ENCODE results near the gene KIF21B.

KIF21B gene

GRCh38 chr1:200974711-200975110, 48.8 kb downstream of the KIF21B start:
- Mint-ChIP-seq H3K36me3 (ENCODE audit: insufficient read depth) (peaks cover 65% of the 10 kb centered on the region), H3K4me1 (ENCODE audit: low read depth in 2 of 2) (peaks cover 10 to 15% of the 10 kb centered on the region in 2 donors), H3K9me3 (no peaks in the 10 kb centered on the region), H3K4me3 (no peak overlapping the region), H3K27ac (peak overlapping the region in 1 of 2 donors; percentile 71), H3K27me3 (no peaks in the 10 kb centered on the region)
- DNase-seq, result no peak
- no peak for ATAC-seq (replicated peaks)

- H3K4me1 Mint-ChIP-seq (ENCODE audit: low read depth in 2 of 2), result peaks cover 13 to 15% of the 10 kb centered on the region in 2 donors
- H3K9me3 Mint-ChIP-seq, result no peaks in the 10 kb centered on the region
- H3K36me3 Mint-ChIP-seq (ENCODE audit: insufficient read depth), result peaks cover 64% of the 10 kb centered on the region
- H3K27ac Mint-ChIP-seq, result peak overlapping the region in 1 of 2 donors; percentile 73
- H3K4me3 Mint-ChIP-seq, result no peak overlapping the region
- DNase-seq, result no peak
- no peaks in the 10 kb centered on the region for H3K27me3 Mint-ChIP-seq
- no peak for ATAC-seq (replicated peaks)
Measured at GRCh38 chr1:200973937-200974657, 49.4 kb downstream of the KIF21B start.

- H3K4me3 Mint-ChIP-seq, result no peak overlapping the region
- peaks cover 13 to 15% of the 10 kb centered on the region in 2 donors for H3K4me1 Mint-ChIP-seq (ENCODE audit: low read depth in 2 of 2)
- peak overlapping the region in 1 of 2 donors; percentile 73 for H3K27ac Mint-ChIP-seq
- no peaks in the 10 kb centered on the region for H3K27me3 Mint-ChIP-seq
- no peak for DNase-seq
- peaks cover 54% of the 10 kb centered on the region for H3K36me3 Mint-ChIP-seq (ENCODE audit: insufficient read depth)
- no peak for ATAC-seq (replicated peaks)
- H3K9me3 Mint-ChIP-seq, result no peaks in the 10 kb centered on the region
Measured at GRCh38 chr1:200972985-200973742, 50.4 kb downstream of the KIF21B start.

- peaks cover 44% of the 10 kb centered on the region for H3K36me3 Mint-ChIP-seq (ENCODE audit: insufficient read depth)
- H3K27ac Mint-ChIP-seq, result peak overlapping the region; percentile 46 to 65
Measured at GRCh38 chr1:200971955-200972711, 51.4 kb downstream of the KIF21B start.

GRCh38 chr1:200971428-200971903, 52.0 kb downstream of the KIF21B start:
- Mint-ChIP-seq H3K27me3 (no peaks in the 10 kb centered on the region), H3K27ac (peak overlapping the region in 1 of 2 donors; percentile 65), H3K9me3 (no peaks in the 10 kb centered on the region), H3K4me3 (no peak overlapping the region), H3K36me3 (ENCODE audit: insufficient read depth) (peaks cover 37% of the 10 kb centered on the region), H3K4me1 (ENCODE audit: low read depth in 2 of 2) (peaks cover 13 to 15% of the 10 kb centered on the region in 2 donors)
- no peak for DNase-seq
- no peak for ATAC-seq (replicated peaks)

More at GRCh38 chr1:200971955-200972711, 51.4 kb downstream of the KIF21B start:
- Mint-ChIP-seq H3K9me3 (no peaks in the 10 kb centered on the region), H3K4me3 (no peak overlapping the region), H3K4me1 (ENCODE audit: low read depth in 2 of 2) (peaks cover 13 to 15% of the 10 kb centered on the region in 2 donors), H3K27me3 (no peaks in the 10 kb centered on the region)
- DNase-seq (peak; percentile 59 to 62 (median 61)), ATAC-seq (replicated peaks) (peak; percentile 55)

- Mint-ChIP-seq H3K4me1 (ENCODE audit: low read depth in 2 of 2) (peaks cover 13 to 15% of the 10 kb centered on the region in 2 donors), H3K9me3 (no peaks in the 10 kb centered on the region), H3K4me3 (no peak overlapping the region), H3K27me3 (no peaks in the 10 kb centered on the region), H3K36me3 (ENCODE audit: insufficient read depth) (peaks cover 32% of the 10 kb centered on the region), H3K27ac (peak overlapping the region in 1 of 2 donors; percentile 71)
- no peak for ATAC-seq (replicated peaks)
- DNase-seq, result no peak
Measured at GRCh38 chr1:200970771-200971427, 52.6 kb downstream of the KIF21B start.

GRCh38 chr1:200969726-200970561, 53.6 kb downstream of the KIF21B start:
- Mint-ChIP-seq H3K27me3 (no peaks in the 10 kb centered on the region), H3K4me3 (no peak overlapping the region), H3K4me1 (ENCODE audit: low read depth in 2 of 2) (peaks cover 13 to 15% of the 10 kb centered on the region in 2 donors), H3K9me3 (no peaks in the 10 kb centered on the region), H3K36me3 (ENCODE audit: insufficient read depth) (peaks cover 31% of the 10 kb centered on the region), H3K27ac (peak overlapping the region; percentile 42 to 71)
- ATAC-seq (replicated peaks) (peak; percentile 64), DNase-seq (no peak)

GRCh38 chr1:200968469-200969410, 54.8 kb downstream of the KIF21B start:
- Mint-ChIP-seq H3K27ac (peak overlapping the region in 1 of 2 donors; percentile 71), H3K4me3 (no peak overlapping the region), H3K27me3 (no peaks in the 10 kb centered on the region), H3K9me3 (no peaks in the 10 kb centered on the region), H3K4me1 (ENCODE audit: low read depth in 2 of 2) (peaks cover 11 to 14% of the 10 kb centered on the region in 2 donors), H3K36me3 (ENCODE audit: insufficient read depth) (peaks cover 24% of the 10 kb centered on the region)
- ATAC-seq (replicated peaks) (no peak), DNase-seq (no peak)

GRCh38 chr1:200967693-200968468, 55.6 kb downstream of the KIF21B start:
- H3K36me3 Mint-ChIP-seq (ENCODE audit: insufficient read depth), result peaks cover 20% of the 10 kb centered on the region
- DNase-seq (no peak), ATAC-seq (replicated peaks) (no peak)
- H3K9me3 Mint-ChIP-seq, result no peaks in the 10 kb centered on the region
- peak overlapping the region in 1 of 2 donors; percentile 77 for H3K27ac Mint-ChIP-seq
- no peaks in the 10 kb centered on the region for H3K27me3 Mint-ChIP-seq
- peaks cover 10% of the 10 kb centered on the region in 2 donors for H3K4me1 Mint-ChIP-seq (ENCODE audit: low read depth in 2 of 2)
- H3K4me3 Mint-ChIP-seq, result no peak overlapping the region

GRCh38 chr1:200966934-200967333, 56.6 kb downstream of the KIF21B start:
- Mint-ChIP-seq H3K36me3 (ENCODE audit: insufficient read depth) (peaks cover 13% of the 10 kb centered on the region), H3K4me1 (ENCODE audit: low read depth in 2 of 2) (peaks cover 8 to 10% of the 10 kb centered on the region in 2 donors), H3K27me3 (no peaks in the 10 kb centered on the region), H3K27ac (peak overlapping the region in 1 of 2 donors; percentile 5), H3K4me3 (no peak overlapping the region), H3K9me3 (no peaks in the 10 kb centered on the region)
- ATAC-seq (replicated peaks) (no peak), DNase-seq (no peak)
